Cortex of kidney (tissue), 1 donor: ENCODE results near the gene FHOD1.

ENCODE experiments used
- DNase-seq: peaks from one replicate; lab custom pipeline; 2025; lab: John Stamatoyannopoulos, UW

FHOD1 gene

DNA sequence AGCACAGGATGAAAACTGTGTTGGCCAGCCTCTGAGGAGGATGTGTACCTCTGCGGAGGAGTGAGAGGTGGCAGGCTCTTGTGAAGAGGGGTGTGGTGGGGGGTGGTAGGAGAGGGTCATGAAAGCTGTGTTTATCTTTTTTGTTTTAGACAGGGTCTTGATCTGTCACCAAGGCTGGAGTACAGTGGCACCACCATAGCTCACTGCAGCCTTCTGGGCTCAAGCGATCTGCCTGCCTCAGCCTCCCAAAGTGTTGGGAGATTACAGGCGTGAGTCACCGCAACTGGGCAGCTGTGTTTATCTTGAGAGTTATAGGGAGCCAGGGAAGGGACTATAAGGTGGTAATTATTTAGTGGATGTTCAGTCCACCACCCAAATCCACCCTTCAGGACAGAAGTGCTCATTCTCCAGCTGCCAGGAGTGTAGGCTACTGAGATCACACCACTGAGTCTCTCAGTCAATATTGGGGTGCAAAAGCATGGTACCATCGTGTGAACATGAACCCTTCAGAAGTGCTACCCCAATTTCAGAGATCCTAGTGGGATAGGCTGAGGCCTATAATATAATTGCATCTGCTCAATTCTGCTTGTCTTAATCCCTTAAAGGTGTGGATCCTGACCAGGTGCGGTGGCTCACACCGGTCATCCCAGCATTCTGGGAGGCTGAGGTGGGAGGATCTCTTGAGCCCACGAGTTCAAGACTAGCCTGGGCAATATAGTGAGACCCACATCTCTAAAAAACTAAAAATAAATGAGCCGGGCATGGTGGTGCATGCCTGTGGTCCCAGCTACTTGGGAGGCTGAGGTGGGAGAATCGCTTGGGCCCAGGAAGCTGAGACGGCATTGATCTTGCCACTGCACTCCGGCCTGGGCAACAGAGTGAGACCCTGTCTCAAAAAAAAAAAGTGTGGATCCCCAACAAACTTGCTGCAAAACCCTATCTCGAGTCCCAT, 56.6 kb downstream of the FHOD1 start:
- DNase-seq, result no peak

DNA sequence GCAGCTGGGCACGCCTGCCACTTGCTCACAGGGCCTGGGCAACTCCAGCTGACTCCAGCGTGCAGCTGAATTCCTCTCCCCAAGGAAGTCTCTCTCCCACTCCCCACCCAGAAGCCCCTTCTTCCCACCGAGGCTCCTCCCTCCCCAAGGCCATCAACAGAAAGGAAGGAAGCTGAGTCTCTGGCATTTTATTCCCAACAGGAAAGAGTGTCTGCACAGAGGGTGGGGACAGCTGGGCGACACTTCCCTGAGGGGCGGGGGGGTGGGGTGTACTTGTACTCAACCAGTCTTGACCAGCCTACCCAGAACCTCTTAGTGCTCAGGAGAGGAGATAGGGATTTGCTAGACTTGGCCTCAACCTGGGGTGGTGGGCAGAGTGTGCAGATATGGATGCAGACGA, 57.2 kb downstream of the FHOD1 start, which contains the start of gene EXOC3L1:
Gene EXOC3L1, minus strand, starts transcription at position 96 of the 400 bp plus-strand sequence. CDS start 460 bp downstream, outside the sequence.
- no peak for DNase-seq

DNA sequence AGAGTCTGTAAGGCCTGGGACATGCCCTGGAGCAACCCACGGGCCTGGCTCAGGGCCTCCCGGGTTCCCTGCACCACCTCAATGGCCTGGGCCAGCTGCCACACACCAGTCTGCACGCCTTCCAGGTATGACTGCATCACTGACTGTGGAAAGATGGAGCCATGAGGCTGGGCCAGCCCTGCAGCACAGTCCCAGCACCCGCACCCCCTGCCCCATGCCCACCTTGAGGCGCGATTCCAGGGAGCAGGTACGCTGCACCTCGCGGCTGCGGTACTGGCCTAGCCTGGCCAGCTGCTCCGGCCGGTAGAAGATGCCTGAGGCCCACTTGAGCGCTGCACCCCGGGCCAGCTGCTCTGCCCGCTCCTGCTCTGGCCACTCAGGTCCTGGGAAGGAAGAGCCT, 58.5 kb downstream of the FHOD1 start:
- no peak for DNase-seq

DNA sequence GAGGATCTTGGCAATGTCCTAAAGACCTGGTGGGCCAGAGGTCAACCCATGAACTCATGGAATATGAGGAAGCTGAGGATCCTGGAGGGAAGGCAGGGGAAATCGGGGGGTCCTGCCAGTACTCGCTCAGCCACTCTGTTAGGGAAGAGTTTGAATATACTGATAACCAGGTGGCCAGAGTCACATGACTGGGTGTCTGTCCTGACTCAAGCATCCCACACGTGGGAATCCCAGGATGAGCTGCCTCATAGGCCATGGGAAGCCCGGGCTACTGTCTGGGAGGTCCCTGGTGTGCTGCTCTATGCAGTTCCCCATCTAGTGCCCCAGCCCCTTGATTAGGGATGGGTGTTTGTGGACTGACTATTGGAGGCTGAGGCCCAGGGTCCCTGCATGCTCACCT, 59.0 kb downstream of the FHOD1 start:
- DNase-seq, result no peak

DNA sequence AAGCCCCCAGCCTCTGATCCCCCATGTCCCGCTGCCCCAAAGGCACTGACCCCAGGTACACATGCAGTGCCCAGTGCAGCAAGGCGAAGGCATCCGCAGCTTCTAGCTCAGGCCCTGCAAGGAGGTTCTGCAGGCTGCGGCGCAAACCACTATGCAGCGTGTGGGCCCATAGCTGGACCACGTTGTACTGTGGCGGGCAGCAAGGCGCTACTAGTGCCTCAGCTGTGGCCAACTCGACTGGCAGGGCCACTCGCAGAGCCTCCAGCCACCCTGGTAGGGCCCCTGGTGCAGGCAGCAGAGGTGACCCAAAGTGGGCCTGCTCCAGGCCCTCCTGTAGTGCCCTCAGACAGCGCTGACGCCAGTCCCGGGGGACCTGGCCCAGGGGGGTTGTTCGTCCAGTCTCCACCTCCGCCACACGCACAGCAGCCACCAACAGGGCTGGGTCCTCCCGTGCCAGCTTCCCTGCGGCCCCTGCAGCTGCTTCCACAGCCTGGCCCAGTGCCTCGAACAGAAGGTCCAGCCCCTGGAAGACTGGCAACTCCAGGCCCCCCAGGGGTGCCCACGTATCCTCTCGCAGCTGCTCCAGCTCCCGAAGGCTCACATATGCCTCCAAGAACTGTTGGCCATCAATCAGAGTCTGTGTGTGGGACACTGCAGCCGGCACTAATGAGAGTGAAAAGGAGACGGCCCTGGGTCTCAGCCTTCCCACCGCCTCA, 59.9 kb downstream of the FHOD1 start:
- no peak for DNase-seq

DNA sequence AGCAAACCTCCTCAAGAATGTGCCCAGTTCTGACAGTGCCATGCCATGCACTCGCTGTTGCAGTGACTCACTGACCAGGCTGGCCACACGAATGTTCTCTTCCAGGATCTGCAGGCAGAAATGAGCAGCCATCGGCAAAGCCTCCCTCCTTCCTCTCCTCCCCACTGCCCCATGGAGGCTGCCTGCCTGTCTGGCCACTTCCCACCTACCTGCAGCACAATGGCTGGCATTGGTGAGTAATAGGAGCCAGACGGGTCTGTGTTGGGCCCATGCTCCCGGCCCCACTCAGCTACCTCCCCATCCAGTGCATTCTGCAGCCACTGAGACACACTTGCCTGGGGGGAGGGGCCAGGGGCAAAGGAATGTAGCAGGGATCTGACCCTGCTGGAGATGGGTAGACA, 60.7 kb downstream of the FHOD1 start:
- no peak for DNase-seq

DNA sequence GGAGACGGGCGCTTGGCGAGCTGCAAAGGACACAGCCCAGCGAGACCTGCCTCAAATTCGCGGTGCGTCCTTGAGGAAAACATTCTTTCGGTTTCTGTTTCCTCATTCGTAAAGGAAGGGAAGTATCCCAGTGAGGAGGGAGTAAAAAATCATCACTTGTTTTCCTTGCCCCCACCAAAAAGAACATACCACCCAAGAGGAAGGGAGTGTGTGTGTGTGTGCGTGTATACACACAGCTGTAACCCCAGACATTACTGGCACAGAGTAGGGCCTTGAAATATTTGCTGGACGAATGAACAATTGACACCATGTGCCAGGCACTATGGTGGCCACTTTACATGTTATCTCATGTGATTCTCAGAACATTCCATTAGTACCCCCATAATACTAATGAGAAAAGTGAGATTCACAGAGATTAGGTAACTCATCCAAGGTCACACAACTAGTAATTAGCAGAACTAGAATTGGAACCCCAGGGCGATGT, 61.6 kb downstream of the FHOD1 start:
- no peak for DNase-seq

DNA sequence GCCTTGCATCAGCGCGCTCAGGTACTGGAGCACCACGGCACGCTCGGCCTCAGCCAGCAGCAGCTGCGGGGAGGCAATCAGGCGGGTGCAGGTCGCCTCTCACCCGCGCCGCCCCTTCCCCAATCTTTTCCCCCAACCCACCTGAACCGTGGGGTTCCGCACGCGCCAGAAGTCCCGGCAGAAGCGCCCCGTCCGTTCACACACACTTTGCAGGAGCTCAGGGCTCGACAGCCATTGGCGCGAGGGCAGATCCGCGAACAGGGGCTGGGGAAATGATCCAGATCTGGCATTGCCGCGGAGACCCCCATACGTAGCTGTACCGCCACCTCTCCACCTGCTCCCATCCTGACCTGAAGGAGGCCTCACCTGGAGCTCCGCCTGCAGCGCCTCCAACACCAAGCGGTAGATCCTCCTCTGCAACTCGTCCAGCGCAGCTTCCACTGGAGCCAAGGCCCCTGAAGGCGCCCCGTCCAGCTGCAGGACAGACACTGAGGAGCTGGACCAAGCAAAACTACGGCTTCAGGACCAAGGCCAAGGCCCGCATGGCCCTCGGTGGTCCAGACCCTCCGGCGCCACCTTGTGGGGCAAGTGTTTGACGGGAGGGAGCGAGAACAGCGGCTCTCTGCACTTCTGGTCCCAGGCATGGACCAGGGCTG, 62.2 kb downstream of the FHOD1 start:
- no peak for DNase-seq

DNA sequence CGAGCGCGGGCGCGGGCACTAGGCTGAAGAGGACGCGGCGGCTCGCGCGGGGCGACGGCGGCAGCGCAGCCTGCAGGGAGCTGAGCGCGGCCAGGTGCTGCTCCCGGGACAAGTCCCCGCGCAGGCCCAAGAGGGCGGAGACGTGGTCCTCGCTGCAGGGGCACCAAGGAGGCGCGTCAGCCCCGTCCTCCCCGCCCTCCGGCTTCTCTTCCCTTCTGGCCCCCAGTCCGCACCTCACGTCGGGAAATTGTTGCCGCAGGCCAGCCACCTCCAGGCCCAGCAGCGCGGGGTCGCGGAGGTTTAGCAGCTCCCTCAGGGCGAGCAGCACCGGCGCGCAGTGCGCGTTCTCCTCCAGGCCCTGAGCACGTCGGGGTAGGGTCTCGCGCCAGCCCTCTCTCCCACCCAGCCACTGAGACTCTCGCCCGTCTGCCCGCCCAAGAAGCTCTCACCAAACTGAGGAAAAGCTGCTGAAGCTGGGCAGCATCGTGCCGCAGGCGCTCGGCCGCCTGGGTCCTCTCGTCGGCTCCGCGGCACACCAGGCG, 62.8 kb downstream of the FHOD1 start:
- DNase-seq, result no peak

DNA sequence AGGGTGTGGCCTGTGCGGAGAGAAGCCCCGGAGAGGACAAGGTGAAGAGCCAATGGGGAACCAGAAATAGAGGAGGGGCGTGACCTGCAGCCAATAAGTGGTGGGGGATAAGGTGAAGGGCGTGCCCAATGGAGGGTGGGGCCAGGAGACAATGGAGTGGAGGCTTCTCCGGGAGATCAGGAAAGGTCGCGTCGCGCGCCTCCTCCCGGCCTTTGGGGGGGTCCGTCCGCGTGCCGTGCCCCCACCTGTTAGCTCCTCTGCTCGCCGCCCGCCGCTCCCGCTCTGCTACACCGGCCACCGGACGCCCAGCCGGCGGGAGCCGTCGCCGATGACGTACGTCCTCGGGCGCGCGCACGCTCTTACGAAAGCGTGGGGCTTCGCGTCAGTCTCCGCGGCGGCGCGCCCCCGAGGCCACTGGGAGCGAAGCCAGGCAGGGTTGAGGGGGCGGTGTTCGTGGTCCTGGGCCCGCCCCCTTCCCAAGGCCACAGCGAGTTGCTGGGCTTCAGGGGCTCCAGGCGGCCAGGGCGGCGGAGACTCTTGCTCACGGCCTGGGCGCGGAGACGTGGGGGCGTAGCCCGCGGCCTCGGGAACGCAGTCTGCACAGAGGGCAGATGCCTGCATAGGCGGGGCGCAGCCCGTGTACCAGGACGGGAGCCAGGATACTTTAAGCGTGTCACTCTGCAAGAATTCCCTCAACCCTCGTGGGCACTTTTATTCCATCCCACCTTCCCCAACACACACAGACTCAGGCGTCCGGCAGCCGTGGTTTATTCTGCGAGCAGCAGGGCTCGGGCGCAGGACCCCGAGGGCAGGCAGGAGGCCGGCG, 63.4 kb downstream of the FHOD1 start, which contains the start of gene MATCAP1:
Gene MATCAP1, minus strand, starts transcription at position 337 of the 826 bp plus-strand sequence. CDS start 3,353 bp downstream, outside the sequence.
- DNase-seq, result peak; percentile 47

DNA sequence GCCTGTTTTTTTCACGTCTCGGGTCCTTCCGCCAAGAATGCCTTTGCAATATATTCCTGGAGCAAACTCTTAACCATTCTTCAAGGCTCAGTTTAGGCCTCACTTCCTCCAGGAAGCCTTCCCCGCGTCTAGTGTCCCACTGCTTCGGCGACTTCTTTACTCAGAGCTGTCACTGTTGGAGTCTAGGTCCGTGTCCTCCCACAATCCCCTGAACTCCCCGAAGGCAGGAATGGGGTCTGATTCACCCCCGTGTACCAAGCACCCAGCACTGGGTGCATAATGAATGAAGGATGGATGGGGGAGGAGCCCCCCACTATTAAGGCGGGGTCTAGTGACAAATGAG, 64.0 kb downstream of the FHOD1 start:
- DNase-seq, result no peak

DNA sequence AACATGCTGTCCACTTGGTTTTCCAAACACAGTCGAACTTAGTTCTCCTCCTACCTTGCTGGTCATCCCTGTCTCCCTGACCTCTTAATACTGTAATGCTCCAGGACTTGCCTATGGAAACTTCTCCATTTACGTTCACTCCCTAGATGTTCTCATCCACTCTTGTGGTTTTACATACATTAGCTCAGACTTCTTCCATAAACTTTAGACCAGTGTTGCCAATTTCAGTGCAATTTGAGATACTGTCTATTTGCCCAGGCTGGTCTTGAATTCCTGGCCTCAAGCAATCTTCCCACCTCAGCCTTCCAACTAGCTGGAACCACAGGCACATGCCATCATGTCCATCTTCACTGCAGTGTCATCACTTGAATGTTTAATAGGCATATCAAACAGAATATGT, 65.0 kb downstream of the FHOD1 start:
- no peak for DNase-seq

DNA sequence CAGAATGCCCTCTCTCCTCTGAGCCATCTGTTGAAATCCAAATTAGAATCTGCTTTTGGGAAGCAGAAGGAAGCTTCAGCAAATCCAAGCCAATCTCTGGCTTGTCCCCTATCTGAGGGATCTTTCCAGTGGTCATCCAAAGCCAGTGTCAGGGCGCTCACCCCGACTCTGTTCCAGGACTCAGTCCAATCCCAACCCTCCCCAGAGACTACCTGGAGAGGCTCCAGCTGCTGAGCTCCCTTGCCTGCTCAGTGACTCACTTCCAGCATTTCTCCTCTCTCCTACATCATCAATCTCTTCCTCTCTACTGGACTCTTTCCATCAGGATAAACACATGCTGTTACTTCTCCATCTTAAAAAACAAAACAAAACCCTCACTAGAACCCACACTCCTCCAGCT, 65.9 kb downstream of the FHOD1 start:
- DNase-seq, result no peak

DNA sequence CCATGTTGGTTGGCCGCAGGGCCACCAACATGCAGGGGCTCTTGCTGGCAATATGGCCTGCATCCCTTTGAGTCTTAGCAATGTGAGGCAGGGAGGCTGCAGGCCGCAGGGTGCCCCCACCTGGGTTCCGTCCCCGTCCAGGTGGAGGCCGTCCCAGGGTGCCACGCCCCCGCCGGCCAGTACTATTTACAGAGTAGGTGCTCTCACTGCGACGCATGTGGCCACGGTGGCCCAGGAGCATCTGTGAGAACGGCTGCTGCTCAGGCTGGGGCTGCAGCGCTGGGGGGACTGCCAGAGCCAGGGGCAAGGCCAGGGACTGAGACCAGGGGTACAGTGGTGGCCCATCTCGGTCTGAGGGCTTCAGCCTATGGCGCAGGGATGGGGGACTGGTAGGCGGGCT, 67.1 kb downstream of the FHOD1 start:
- DNase-seq, result no peak

DNA sequence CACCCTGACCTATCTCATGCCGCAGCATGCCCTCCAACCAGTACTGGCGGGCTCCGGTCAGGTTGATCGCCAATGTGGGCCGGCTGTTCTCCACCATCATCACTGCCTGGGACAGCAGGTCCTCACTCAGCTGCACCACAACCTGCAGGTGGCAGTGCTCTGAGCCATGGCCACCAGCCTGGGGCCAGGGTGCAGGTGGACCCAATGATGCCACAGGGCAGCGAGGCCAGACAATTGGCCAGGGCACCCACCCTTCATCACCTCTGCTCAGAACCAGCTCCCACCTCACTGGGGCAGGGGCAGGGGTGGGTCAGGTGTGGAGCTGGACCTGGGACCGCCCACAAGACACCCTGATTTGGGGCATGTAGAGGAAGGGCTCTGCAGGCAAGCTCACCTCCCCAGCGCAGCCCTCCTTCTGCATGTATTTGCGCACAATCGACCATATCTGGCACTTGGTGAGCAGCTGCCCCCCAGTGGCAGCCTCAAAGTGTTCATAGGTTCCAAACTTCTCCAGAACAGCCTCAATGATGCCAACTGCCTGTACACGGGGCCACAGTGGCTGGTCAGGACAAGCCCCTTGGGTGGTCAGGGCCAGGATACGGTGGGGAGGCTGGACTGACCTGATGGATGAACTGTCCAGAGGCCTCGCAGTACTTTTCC, 67.7 kb downstream of the FHOD1 start:
- DNase-seq, result no peak
